DMS114 treated with DMSO at 0.1 percent for 48 hours (cell line): ENCODE results near the gene PGBD4.
"Not testable (repeated sequence)": the region's sequence is repeated elsewhere in the genome, so short reads cannot be mapped to it uniquely, and the experiment has no call there.

Experiments used
- DNase-seq: peaks from one replicate; lab custom pipeline; 2025; ENCODE audit not compliant: unreplicated experiment; lab: John Stamatoyannopoulos, UW

PGBD4 gene

DNA sequence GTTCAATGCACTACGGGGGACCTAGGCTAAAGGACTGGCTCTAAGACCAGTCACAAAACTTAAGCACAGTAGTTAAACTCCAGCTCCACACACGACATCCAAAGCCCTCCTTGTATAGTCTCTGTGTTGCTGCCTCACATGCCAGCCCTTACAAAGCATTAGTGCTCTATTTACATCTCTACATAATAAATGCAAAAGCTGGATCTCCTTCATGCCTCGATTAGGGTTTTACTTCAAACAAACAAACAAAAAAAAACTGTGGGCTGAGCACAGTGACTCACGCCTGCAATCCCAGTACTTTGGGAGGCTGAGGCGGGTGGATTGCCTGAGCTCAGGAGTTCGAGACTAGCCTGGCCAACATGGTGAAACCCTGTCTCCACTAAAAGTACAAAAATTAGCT, 9.6 kb downstream of the PGBD4 start:
- no peak for DNase-seq

- no peak for DNase-seq
Measured at GRCh38 chr15:34114215-34114614, 12.3 kb downstream of the PGBD4 start.

- DNase-seq = no peak
Measured at GRCh38 chr15:34114739-34115138, 12.9 kb downstream of the PGBD4 start.

- DNase-seq = no peak
Measured at GRCh38 chr15:34116620-34117019, 14.7 kb downstream of the PGBD4 start.

DNA sequence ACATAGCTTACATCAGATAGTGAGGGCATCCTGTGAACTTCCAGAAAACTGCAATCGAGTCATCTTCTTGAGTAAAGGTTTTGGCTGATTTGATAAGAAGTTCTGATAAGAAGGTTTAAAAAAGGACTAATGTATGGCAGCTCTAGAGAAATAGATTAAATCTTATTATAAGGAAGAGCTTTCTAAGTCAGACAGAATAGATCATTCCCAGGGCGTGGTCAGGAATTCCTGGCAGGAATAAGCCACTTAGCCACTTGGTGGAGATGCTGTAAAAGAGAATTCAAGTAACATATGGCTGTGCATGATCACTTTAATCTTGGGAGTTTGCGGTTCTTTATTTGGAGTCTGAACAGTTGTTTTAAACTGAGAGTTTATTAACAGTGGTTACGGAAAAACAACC, 17.4 kb downstream of the PGBD4 start:
- no peak for DNase-seq

DNA sequence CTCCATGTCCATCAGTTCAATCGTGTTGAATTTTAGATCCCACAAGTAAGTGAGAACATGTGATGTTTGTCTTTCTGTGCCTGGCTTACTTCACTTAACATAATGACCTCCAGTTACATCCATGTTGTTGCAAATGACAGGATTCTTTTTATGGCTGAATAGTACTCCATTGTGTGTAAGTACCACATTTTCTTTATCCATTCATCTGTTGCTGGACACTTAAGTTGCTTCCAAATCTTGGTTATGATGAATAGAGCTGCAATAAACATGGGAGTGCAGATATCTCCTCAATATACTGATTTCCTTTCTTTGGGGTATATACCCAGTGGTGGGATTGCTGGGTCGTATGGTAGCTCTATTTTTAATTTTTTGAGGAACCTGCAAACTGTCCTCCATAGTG, 18.5 kb downstream of the PGBD4 start:
- not testable (repeated sequence) for DNase-seq

GRCh38 chr15:34121786-34122185, 19.9 kb downstream of the PGBD4 start:
- DNase-seq = not testable (repeated sequence)

GRCh38 chr15:34122771-34123183, 20.9 kb downstream of the PGBD4 start:
- no peak for DNase-seq

DNA sequence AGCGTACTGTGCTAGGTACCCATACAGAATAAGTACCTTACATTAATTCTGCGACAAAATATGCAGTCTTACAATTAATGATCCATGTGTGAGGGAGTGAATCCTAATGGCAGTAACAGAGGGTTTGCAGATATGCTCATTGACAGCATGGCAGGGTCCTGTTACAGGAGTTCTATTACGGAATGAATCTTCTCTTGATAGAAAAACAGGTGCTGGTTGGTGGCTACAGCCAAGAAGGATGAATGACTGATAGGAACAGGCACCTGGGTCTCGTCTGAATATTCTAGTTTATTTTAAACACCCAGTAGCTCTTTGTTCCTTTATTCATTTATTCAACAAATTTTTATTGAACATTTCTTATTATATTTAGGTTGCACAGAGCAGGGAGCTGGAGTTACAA, 22.8 kb downstream of the PGBD4 start:
- DNase-seq = no peak

DNA sequence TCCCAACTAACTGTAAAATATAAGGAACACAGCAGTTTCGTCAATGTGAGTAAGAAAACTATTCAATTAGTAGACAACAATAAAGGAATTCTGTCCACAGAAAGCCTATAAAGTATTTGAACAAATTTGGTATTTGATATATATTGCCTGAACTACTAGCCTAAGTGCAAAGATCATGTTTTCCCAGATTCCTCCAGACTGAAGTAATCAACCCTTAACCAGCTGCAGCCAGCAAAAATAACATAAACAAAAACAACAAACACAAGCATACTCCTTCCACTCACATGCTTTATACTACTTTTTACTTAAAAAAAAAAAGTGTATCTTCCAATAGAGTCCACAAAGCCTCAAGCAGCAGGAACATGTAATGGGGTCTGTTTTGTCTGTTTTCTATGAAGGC, 24.1 kb downstream of the PGBD4 start:
- no peak for DNase-seq

DNA sequence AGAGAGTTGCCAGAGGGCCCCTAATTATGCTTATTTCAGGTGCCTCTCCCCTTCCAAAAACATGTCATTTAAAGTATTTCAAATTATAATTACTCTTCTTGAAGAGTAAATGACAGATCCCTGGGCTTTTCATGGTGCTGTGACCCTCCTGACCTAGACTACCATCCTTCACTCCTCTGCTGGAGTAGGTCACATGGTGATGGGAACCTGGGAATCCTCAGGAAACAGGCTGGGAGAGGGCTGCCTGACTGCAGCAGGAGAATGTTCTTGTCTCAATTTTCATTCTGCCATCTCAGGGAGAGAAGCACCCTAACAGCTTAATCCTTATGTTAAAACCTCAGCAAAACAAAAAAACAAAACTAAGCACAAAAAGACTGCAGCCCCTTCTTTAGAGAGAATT, 24.6 kb downstream of the PGBD4 start:
- no peak for DNase-seq

DNA sequence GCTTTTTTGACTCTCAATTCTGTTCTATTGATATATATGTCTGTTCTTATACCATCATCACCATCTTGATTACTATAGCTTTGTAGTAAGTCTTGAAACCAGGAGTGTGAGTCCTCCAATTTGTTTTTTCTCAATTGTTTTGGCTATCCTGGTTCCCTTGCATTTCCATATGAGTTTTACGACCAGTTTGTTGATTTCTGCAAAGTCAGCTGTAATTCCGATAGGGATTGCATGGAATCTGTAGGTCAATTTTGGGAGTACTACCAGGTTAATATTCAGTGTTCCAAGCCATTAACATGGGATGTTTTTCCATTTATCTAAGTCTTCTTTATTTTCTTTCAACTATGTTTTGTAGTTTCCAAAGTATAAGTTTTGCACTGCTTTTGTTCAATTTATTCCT, 27.0 kb downstream of the PGBD4 start:
- DNase-seq = no peak

DNA sequence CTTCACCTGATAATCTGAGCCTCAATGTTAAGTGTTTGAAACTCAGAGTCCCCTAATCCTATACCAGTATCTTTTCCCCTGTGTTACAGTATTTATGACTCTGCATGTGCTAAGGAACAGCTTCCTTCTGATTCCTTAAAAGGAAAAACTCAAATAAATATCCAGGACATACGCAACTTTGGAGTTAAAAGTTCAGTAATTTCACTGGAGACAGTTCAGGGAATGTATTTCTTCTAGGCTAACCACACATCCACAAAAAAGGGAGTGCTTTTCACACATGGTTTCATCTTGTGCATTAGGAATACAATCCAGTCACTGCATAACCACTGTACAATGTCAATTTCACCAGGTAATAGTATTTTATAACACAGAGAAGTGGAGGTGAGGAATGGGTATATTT, 31.0 kb downstream of the PGBD4 start:
- DNase-seq = no peak

DNA sequence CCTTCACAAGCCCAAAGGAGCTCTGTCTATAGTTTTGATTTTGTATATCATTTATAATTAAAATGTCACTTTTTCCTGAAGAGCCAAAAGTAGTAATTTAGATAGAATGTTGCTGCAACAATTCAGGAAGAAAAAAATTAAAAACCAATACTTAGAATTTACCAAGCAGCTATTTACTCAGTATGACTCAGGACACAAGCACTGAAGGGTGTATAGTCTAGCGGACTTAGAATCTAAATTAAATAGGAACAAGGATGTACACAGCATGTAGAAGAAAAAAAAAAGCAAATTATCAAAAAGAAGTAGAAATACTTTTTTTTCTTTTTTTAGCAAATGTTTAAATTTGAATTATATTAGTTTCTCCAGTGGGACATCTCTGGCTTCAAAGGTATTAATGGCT, 31.6 kb downstream of the PGBD4 start:
- DNase-seq = no peak

GRCh38 chr15:34147371-34148140, 45.7 kb downstream of the PGBD4 start:
- no peak for DNase-seq

- DNase-seq = no peak
Measured at GRCh38 chr15:34154725-34155204, 52.9 kb downstream of the PGBD4 start.

DNA sequence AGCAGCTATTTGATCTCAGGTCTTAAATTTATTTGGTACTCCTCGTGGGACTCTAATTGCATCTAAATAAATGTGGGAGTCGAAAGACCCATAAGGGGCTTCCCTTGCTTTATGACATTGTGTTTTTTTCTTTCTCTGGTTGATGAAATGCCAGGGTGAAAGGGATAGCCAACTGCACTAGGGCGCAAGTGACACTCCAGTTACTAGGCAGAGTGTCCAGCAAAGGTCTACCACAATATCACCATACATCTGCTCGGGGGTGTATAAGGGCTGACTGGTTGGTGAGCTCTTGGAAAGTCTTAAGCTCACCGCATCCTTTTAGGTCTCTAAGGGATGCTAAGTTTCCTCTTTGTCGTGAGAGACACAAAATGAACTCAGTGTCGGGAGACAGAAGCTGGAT, 54.0 kb downstream of the PGBD4 start:
- DNase-seq = no peak
